PFSK-1 (cell line): Measurements from ENCODE around the gene RPSA.

ENCODE experiments used
- FOXP2 ChIP-seq: optimal IDR thresholded peaks from 2 replicates; pipeline ENCODE3; 2011; ENCODE audit warnings: borderline replicate concordance, control low read depth, inconsistent platforms; ENCODE audit not compliant: insufficient read depth; ENCODE audit errors: extremely low read length, extremely low read depth
- POLR2AphosphoS5 ChIP-seq: IDR thresholded peaks from 2 replicates; pipeline ENCODE4 v1.6.1; 2012; ENCODE audit warnings: low read depth, mild to moderate bottlenecking, control low read depth, low read length, moderate library complexity
- REST ChIP-seq, 2 experiments: IDR thresholded peaks; 2 replicates each; pipeline versions ENCODE4 v1.6.1 to v1.8.0; 2011 to 2012; ENCODE audit warnings: low read depth in 2 of 2, low read length in 2 of 2, control low read depth in 1 of 2, inconsistent platforms in 1 of 2, mild to moderate bottlenecking in 1 of 2, moderate library complexity in 1 of 2; ENCODE audit not compliant: insufficient read depth in 1 of 2
- SIN3A ChIP-seq: IDR thresholded peaks from 2 replicates; pipeline ENCODE4 v1.6.1; 2012; ENCODE audit warnings: mild to moderate bottlenecking, low read length, moderate library complexity, borderline replicate concordance; ENCODE audit not compliant: insufficient read depth
- TAF1 ChIP-seq: IDR thresholded peaks from 2 replicates; pipeline ENCODE4 v1.6.1; 2012; ENCODE audit warnings: low read length, control low read depth, borderline replicate concordance; ENCODE audit not compliant: insufficient read depth

- TF ChIP-seq REST (IDR thresholded peaks at IDR 0.05; ENCODE audit: insufficient read depth in 1 of 2, low read depth in 2 of 2, low read length in 2 of 2) (no peak), TAF1 (no peak), POLR2AphosphoS5 (no peak), FOXP2 (no peak), SIN3A (no peak)
Observed at GRCh38 chr3:39388741-39389248, 17.7 kb upstream of the RPSA start.
